HUDEP-2 (cell line): ENCODE measurements around the gene CYP51A1.
A peak's percentile ranks its signal among the peaks of the same experiment; 100 is the strongest.
"Not testable (repeated sequence)": the region's sequence is repeated elsewhere in the genome, so short reads cannot be mapped to it uniquely, and the experiment has no call there.

Source experiments
- DNase-seq, 76 experiments: peaks; one replicate each; lab custom pipeline; 2025; ENCODE audit not compliant: unreplicated experiment in 76 of 76; lab: John Stamatoyannopoulos, UW

Gene CYP51A1

GRCh38 chr7:92131764-92132330 lies 2.4 kb downstream of the CYP51A1 start:
- DNase-seq, result no peak

GRCh38 chr7:92131093-92131492 lies 3.2 kb downstream of the CYP51A1 start:
- DNase-seq, result no peak

GRCh38 chr7:92121681-92122080 lies 12.6 kb downstream of the CYP51A1 start:
- no peak for DNase-seq

GRCh38 chr7:92119213-92119759 lies 15.0 kb downstream of the CYP51A1 start:
- DNase-seq, result no peak

GRCh38 chr7:92116949-92117348 lies 17.3 kb downstream of the CYP51A1 start:
- no peak for DNase-seq

GRCh38 chr7:92115821-92116220 lies 18.5 kb downstream of the CYP51A1 start:
- DNase-seq, result no peak

GRCh38 chr7:92110857-92111256 lies 23.4 kb downstream of the CYP51A1 start:
- DNase-seq, result no peak

- no peak for DNase-seq
Measured at GRCh38 chr7:92108821-92109220, 25.5 kb downstream of the CYP51A1 start.

GRCh38 chr7:92102862-92103261 lies 31.4 kb downstream of the CYP51A1 start:
- DNase-seq, result not testable (repeated sequence)

GRCh38 chr7:92100534-92100933 lies 33.7 kb downstream of the CYP51A1 start:
- no peak for DNase-seq

- no peak for DNase-seq
Measured at GRCh38 chr7:92095380-92095779, 38.9 kb downstream of the CYP51A1 start.

- no peak for DNase-seq
Measured at GRCh38 chr7:92092210-92092609, 42.1 kb downstream of the CYP51A1 start.

- DNase-seq, result no peak
Measured at GRCh38 chr7:92088266-92088665, 46.0 kb downstream of the CYP51A1 start.

- not testable (repeated sequence) for DNase-seq
Measured at GRCh38 chr7:92083922-92084321, 50.4 kb downstream of the CYP51A1 start.

GRCh38 chr7:92076509-92076908 lies 57.8 kb downstream of the CYP51A1 start:
- DNase-seq, result no peak

- no peak for DNase-seq
Measured at GRCh38 chr7:92075455-92076158, 58.7 kb downstream of the CYP51A1 start.

- no peak for DNase-seq
Measured at GRCh38 chr7:92072708-92073107, 61.6 kb downstream of the CYP51A1 start.

GRCh38 chr7:92072121-92072520 lies 62.2 kb downstream of the CYP51A1 start:
- DNase-seq, result peak in 6 of 76 experiments; percentile 2 to 25 (median 5)

GRCh38 chr7:92071032-92071431 lies 63.2 kb downstream of the CYP51A1 start:
- DNase-seq, result no peak

GRCh38 chr7:92064438-92065029 lies 69.7 kb downstream of the CYP51A1 start:
- no peak for DNase-seq
